Type B pancreatic cell (in vitro differentiated cells): Measurements from ENCODE around the gene STOML1. TPM values are rescaled to one million over a fixed set of nuclear protein-coding genes. Genes with fewer than 3 reads are reported as not detected.

Experiments used
- DNase-seq: peaks from one replicate; pipeline ENCODE4 v3.0.0; 2021; ENCODE audit warnings: mixed read lengths; ENCODE audit not compliant: unreplicated experiment; ENCODE audit errors: extremely low spot score
- H3K27ac Mint-ChIP-seq: 2 replicates; pipeline ENCODE4 v1.8.0; 2021; ENCODE audit warnings: mild to moderate bottlenecking, mixed read lengths
- H3K27me3 Mint-ChIP-seq: 2 replicates; pipeline ENCODE4 v1.8.0; 2021; ENCODE audit warnings: mixed read lengths
- H3K36me3 Mint-ChIP-seq: 2 replicates; pipeline ENCODE4 v1.8.0; 2021; ENCODE audit warnings: mixed read lengths
- H3K4me1 Mint-ChIP-seq: one replicate; pipeline ENCODE4 v1.8.0; 2021; ENCODE audit warnings: mixed read lengths; ENCODE audit not compliant: unreplicated experiment
- H3K4me3 Mint-ChIP-seq: 2 replicates; pipeline ENCODE4 v1.8.0; 2021; ENCODE audit warnings: mild to moderate bottlenecking, mixed read lengths
- H3K9me3 Mint-ChIP-seq: 2 replicates; pipeline ENCODE4 v1.8.0; 2021; ENCODE audit warnings: mixed read lengths
- CTCF ChIP-seq: fragments of 200-600 bp; sonication (generic); conservative IDR thresholded peaks from 2 replicates; pipeline ENCODE4 v1.5.0; 2021; ENCODE audit warnings: antibody characterized with exemption, mild to moderate bottlenecking
- total RNA-seq: library from RNA; stranded (reverse); gene quantifications from 2 replicates; pipeline ENCODE4 v1.2.1, GENCODE V29; 2021; ENCODE audit warnings: low replicate concordance

The STOML1 gene
- total RNA-seq, 1 donor from 2014 or later = 10.4 TPM

- Mint-ChIP-seq H3K27ac (peak overlapping the region; percentile 87), H3K9me3 (no peaks in the 10 kb centered on the region), H3K4me1 (peaks cover 21% of the 10 kb centered on the region), H3K36me3 (peaks cover 4% of the 10 kb centered on the region), H3K27me3 (no peaks in the 10 kb centered on the region), H3K4me3 (peak overlapping the region; percentile 95)
- DNase-seq = no peak
- TF ChIP-seq CTCF = no peak
Measured at GRCh38 chr15:73993211-73993994, 1.3 kb upstream of the STOML1 start.

- H3K36me3 Mint-ChIP-seq = peaks cover 3% of the 10 kb centered on the region
- no peak for DNase-seq
- no peaks in the 10 kb centered on the region for H3K27me3 Mint-ChIP-seq
- no peaks in the 10 kb centered on the region for H3K9me3 Mint-ChIP-seq
- H3K4me3 Mint-ChIP-seq = peak overlapping the region; percentile 77
- H3K4me1 Mint-ChIP-seq = peaks cover 21% of the 10 kb centered on the region
- no peak for TF ChIP-seq CTCF
- H3K27ac Mint-ChIP-seq = no peak overlapping the region
Measured at GRCh38 chr15:73992594-73992898, 451 bp upstream of the STOML1 start.

DNA sequence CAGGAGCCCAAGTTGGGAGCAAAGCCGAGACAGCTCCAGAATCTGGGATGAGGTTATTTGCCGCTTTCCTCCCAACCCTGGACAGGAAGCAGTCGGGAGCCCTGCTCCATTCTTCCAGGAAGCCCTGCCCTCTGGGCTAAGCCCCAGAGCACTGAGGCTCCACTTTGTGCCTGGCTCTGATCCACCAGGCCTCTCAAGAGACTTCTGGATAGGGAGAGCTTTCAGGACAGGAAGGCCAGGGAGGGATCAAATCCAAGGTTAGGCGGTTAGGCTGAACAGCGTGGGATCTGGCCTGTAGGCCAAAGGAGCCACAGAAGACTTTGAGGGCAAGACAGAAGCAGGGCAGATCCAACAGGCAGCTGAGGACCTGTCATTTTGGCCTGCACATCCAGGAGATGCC is 835 bp downstream of the STOML1 start:
- no peak for TF ChIP-seq CTCF
- Mint-ChIP-seq H3K27me3 (no peaks in the 10 kb centered on the region), H3K9me3 (no peaks in the 10 kb centered on the region), H3K36me3 (no peaks in the 10 kb centered on the region), H3K4me1 (peaks cover 22% of the 10 kb centered on the region), H3K27ac (peak overlapping the region; percentile 63), H3K4me3 (peak overlapping the region; percentile 83)
- no peak for DNase-seq

DNA sequence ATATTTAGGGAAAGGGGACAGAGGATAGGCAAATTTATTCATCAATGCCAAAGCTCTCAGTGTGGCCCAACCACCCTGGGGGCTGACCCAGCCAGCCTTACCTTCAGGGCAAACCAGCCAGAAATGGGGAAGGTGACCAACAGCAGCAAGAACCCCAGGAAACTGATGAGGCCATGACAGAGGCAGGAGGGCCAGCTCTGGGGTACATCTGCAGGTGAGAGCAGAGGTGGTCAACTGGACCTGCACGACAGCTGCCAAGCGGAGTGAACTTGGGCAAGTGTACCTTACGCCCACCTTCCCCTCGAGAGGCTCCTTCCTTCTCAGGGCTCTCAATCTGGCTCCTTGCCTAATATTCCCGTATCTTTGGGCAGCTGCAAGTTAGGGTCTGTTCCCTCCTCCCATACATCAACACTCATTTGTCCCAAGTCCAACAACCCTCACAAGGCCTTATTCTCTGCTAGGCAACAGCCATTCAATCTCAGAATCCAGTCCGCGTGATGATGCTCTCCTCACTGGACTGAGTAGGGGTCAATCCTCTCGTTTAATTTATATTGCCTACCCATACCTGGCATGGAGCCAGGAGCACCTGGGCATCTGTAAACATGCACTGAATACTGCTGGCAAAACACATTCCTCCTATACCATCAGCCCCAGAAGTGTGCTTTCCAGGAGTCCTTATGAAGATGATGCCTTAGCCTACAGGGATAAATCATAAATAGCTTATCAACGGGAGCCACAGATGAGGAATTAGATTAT is 1.7 kb downstream of the STOML1 start:
- Mint-ChIP-seq H3K9me3 (no peaks in the 10 kb centered on the region), H3K27me3 (no peaks in the 10 kb centered on the region), H3K36me3 (no peaks in the 10 kb centered on the region), H3K27ac (no peak overlapping the region), H3K4me3 (peak overlapping the region; percentile 29), H3K4me1 (peaks cover 24% of the 10 kb centered on the region)
- DNase-seq = no peak
- no peak for TF ChIP-seq CTCF

DNA sequence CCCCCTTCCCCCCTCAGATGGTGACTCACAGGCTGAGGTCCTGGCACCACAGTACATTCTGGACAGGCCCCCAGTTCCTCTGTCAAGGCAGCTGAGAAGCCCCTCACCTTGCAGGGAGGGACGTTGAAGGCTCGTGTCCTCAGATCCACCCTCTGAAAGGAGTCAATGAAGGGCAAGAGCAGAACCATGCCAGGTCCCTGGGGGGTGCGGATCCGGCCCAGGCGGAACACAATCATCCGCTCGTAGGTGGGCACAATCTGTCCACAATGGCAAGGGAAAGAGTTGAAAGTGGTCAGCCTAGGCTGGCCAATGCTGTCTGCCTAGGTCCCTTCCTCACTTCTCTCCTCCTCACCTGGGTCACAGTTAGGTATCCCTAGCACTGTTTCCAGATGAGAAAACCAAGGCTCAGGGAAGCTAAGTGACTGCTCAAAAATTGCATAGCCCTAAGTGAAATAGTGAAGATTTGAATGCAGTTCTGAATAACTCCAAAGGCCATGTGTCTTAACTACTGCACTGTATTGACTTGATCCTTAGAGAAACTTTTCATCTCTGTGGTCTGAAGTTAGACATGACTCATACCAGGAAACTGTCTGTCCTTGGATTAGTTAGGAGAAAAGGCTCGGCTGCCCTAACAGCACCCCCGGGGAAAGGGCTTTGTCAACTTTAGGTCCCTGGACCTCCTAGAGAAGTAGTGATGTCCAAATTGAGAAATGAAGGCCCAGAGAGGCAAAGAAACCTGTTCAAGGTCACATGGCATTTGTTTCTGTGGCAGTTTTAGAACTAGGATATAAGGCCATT is 2.9 kb downstream of the STOML1 start:
- no peak for TF ChIP-seq CTCF
- H3K4me3 Mint-ChIP-seq = peak overlapping the region; percentile 9
- no peaks in the 10 kb centered on the region for H3K9me3 Mint-ChIP-seq
- no peak for DNase-seq
- peaks cover 2% of the 10 kb centered on the region for H3K36me3 Mint-ChIP-seq
- H3K27me3 Mint-ChIP-seq = no peaks in the 10 kb centered on the region
- H3K27ac Mint-ChIP-seq = peak overlapping the region; percentile 43
- peaks cover 21% of the 10 kb centered on the region for H3K4me1 Mint-ChIP-seq
